Endothelial cell of umbilical vein (primary cell): ENCODE results near the gene COL9A3. TPM values are rescaled to one million over a fixed set of nuclear protein-coding genes. Genes with fewer than 3 reads are reported as not detected.

Source experiments
- BruUV-seq: library from RNA; stranded (reverse); fragments of 400-500 nt; replicated peaks from 2 replicates; lab custom pipeline; 2021; lab: Mats Ljungman, UMichigan
- CTCF ChIA-PET: fragments of 300-600, 350-600 bp; sonication (Branson Sonifier 250); formaldehyde crosslinking; loops from one replicate; lab custom pipeline; 2021; ENCODE audit warnings: antibody characterized with exemption, inconsistent platforms; lab: Charles Lee
- POLR2A ChIA-PET: fragments of 300-600, 350-600 bp; sonication (Branson Sonifier 250); formaldehyde crosslinking; loops from one replicate; lab custom pipeline; 2021; ENCODE audit warnings: antibody characterized with exemption, inconsistent platforms; lab: Charles Lee
- DNase-seq: peaks from one replicate; pipeline ENCODE4 v3.0.0-alpha.2; 2011; ENCODE audit warnings: low read depth, low spot score
- FAIRE-seq: peaks from 2 replicates; lab custom pipeline; 2011; peaks lifted over from hg19 to GRCh38; lab: Jason Lieb, UNC
- H2AFZ ChIP-seq: 2 replicates; pipeline ENCODE4 v1.6.0; 2012; ENCODE audit warnings: low read depth, low read length, control low read depth, inconsistent platforms
- H3K27ac ChIP-seq: 2 replicates; pipeline ENCODE4 v1.5.1; 2011; ENCODE audit warnings: low read depth, mild to moderate bottlenecking, control low read depth, low read length, moderate library complexity; ENCODE audit not compliant: insufficient read depth
- H3K27me3 ChIP-seq, 2 experiments: 2 replicates each; pipeline versions ENCODE4 v1.6.0 to v1.6.1; 2011; ENCODE audit warnings: low read length in 2 of 2, mixed read lengths in 1 of 2; ENCODE audit not compliant: control insufficient read depth in 2 of 2, insufficient read depth in 2 of 2
- H3K36me3 ChIP-seq, 2 experiments: 2 replicates in 1 of 2; 3 replicates in 1 of 2; pipeline ENCODE4 v1.5.1; 2011; ENCODE audit warnings: low read length in 2 of 2, mild to moderate bottlenecking in 1 of 2, moderate library complexity in 1 of 2; ENCODE audit not compliant: control insufficient read depth in 2 of 2, insufficient read depth in 2 of 2; ENCODE audit errors: extremely low read depth in 1 of 2
- H3K4me1 ChIP-seq: 3 replicates; pipeline ENCODE4 v1.5.1; 2011; ENCODE audit warnings: mild to moderate bottlenecking, low read length; ENCODE audit not compliant: control insufficient read depth, insufficient read depth; ENCODE audit errors: extremely low read depth
- H3K4me2 ChIP-seq: 2 replicates; pipeline ENCODE4 v1.6.1; 2011; ENCODE audit warnings: low read length, control low read depth, mixed read lengths; ENCODE audit not compliant: insufficient read depth
- H3K4me3 ChIP-seq, 3 experiments: fragments of 200-600 bp in 1 of 3; sonication (generic), shearing (Covaris generic) in 1 of 3; replicated peaks in 1 of 3; 2 replicates each; pipeline ENCODE4 v1.5.1; 2011 to 2016; ENCODE audit warnings: control low read depth in 3 of 3, low read length in 3 of 3, mild to moderate bottlenecking in 2 of 3, inconsistent platforms in 1 of 3, low read depth in 1 of 3, moderate library complexity in 1 of 3; ENCODE audit not compliant: insufficient read depth in 1 of 3
- H3K79me2 ChIP-seq: 2 replicates; pipeline ENCODE4 v1.6.0; 2012; ENCODE audit warnings: low read length, inconsistent platforms; ENCODE audit not compliant: control insufficient read depth, insufficient read depth
- H3K9ac ChIP-seq: replicated peaks from 2 replicates; pipeline ENCODE3; 2011; ENCODE audit warnings: low read length, control low read depth; ENCODE audit not compliant: insufficient read depth; ENCODE audit errors: extremely low read depth
- H3K9me1 ChIP-seq: replicated peaks from 3 replicates; pipeline ENCODE4 v1.6.0; 2011; ENCODE audit warnings: mild to moderate bottlenecking, low read length; ENCODE audit not compliant: control insufficient read depth, insufficient read depth; ENCODE audit errors: extremely low read depth
- H3K9me3 ChIP-seq: replicated peaks from 2 replicates; pipeline ENCODE4 v1.5.1; 2012; ENCODE audit warnings: low read length, inconsistent platforms; ENCODE audit not compliant: control insufficient read depth, insufficient read depth
- H4K20me1 ChIP-seq: replicated peaks from 2 replicates; pipeline ENCODE3; 2011; ENCODE audit warnings: mild to moderate bottlenecking, low read length; ENCODE audit not compliant: control insufficient read depth, insufficient read depth; ENCODE audit errors: extremely low read depth
- EZH2 ChIP-seq: IDR thresholded peaks from 2 replicates; pipeline ENCODE4 v1.6.1; 2012; ENCODE audit warnings: borderline replicate concordance, low read depth, mild to moderate bottlenecking, moderate library complexity, low read length, inconsistent platforms; ENCODE audit not compliant: severe bottlenecking
- FOS ChIP-seq: IDR thresholded peaks from 2 replicates; pipeline ENCODE4 v1.6.1; 2011; ENCODE audit warnings: mild to moderate bottlenecking, low read length, moderate library complexity, borderline replicate concordance; ENCODE audit not compliant: insufficient read depth
- GATA2 ChIP-seq: IDR thresholded peaks from 2 replicates; pipeline ENCODE4 v1.7.0; 2011; ENCODE audit warnings: low read depth, mild to moderate bottlenecking, moderate library complexity, mixed read lengths, low read length; ENCODE audit not compliant: insufficient read length, insufficient read depth
- JUN ChIP-seq: IDR thresholded peaks from 2 replicates; pipeline ENCODE4 v1.6.1; 2011; ENCODE audit warnings: borderline replicate concordance, low read depth; ENCODE audit not compliant: insufficient read length, insufficient read depth
- MYC ChIP-seq: IDR thresholded peaks from one replicate; pipeline ENCODE4 v1.6.1; 2011; ENCODE audit warnings: mild to moderate bottlenecking, low read depth, low read length
- POLR2A ChIP-seq: IDR thresholded peaks from 2 replicates; pipeline ENCODE4 v1.6.1; 2012; ENCODE audit warnings: low read depth, mild to moderate bottlenecking, control low read depth, low read length
- dilution Hi-C: fragments of 300-500 bp; cut with MboI; formaldehyde crosslinking; loops from one replicate; pipeline ENCODE4 v1.15.0; 2019; ENCODE audit warnings: low sequenced_read_pairs; ENCODE audit not compliant: extremely low pct_ligation_motif_present
- intact Hi-C: fragments of 100-400 bp; cut with micrococcal nuclease; formaldehyde crosslinking; loops from one replicate; pipeline ENCODE4 v1.10.0; 2022
- polyA plus RNA-seq, 4 experiments: library from polyadenylated mRNA; depleted of rRNA in 3 of 4; stranded (reverse) in 3 of 4; unstranded in 1 of 4; fragments of >200 nt; gene quantifications; 2 replicates each; pipeline versions ENCODE4 v1.2.1 to v1.2.3, GENCODE V29; 2011 to 2012; ENCODE audit warnings: missing spikeins in 1 of 4
- total RNA-seq: library from RNA; stranded (reverse); gene quantifications from 2 replicates; pipeline ENCODE4 v1.2.3, GENCODE V29; 2021
- TF ChIP-seq, protein P1 (sequence below): IDR thresholded peaks from 2 replicates; pipeline ENCODE4 v1.6.1; 2011; ENCODE audit not compliant: insufficient read depth, insufficient read length
- TF ChIP-seq, protein P2 (sequence below), 2 donors: IDR thresholded peaks; 1 replicate in 1 of 2; 2 replicates in 1 of 2; pipeline ENCODE4 v1.5.1; 2011; ENCODE audit warnings: low read length in 2 of 2, mild to moderate bottlenecking in 2 of 2, moderate library complexity in 2 of 2, control low read depth in 1 of 2, inconsistent platforms in 1 of 2, low read depth in 1 of 2; ENCODE audit not compliant: insufficient read depth in 1 of 2; ENCODE audit errors: extremely low read depth in 1 of 2

Gene COL9A3
- total and polyA plus RNA-seq, 2 donors (not counting 3 experiments of a cell fraction or from before 2014, with no cell fraction given) = 0.46 to 0.60 TPM

DNA sequence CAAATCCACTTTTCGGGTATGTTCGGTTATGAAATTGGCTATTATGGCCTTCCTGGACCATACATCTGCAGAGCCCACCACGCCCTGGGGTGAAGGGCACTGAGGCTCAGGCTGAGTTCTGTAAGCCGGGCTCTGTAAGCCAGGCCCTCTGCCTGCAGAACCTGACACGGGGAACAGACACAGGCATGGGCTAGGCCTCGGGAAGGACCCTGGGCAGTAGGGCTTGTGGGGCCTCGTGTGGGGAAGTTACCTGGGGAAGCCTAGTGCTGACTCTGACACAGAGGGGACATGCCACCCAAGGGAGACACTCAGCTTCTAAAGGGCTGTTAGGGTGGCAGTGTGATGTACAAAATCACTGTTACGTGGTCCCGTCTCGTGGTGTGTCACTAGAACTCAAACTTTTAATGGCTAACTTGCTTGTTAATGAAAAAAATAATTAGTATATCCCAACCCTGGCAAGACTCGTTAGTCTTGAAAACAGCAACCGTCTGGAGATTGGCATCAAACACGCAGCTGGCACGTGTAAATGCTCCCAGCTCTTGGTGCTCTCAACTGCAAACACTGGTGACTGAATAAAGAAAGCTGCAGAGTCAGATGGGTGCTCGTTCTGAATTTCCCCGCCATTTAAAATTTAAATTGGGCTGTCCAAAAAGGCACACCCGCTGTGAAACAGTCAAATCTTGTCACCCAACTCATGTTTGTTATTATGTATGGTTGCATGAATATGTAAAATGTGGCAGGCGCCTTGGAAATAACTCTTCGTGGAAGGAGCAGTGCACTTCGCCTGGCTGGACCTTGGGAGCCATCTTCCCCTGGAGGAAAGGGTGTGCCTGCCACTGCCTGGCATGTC, 68.4 kb downstream of the COL9A3 start:
- no TSS peak for BruUV-seq
- Histone ChIP-seq H3K36me3 (peaks cover 8 to 42% of the 10 kb centered on the region in 2 experiments), H3K79me2 (no peaks in the 10 kb centered on the region), H3K9me3 (no peaks in the 10 kb centered on the region), H3K4me1 (no peaks in the 10 kb centered on the region), H3K9me1 (no peaks in the 10 kb centered on the region), H3K27me3 (no peaks in the 10 kb centered on the region), H3K9ac (no peak overlapping the region), H3K4me2 (no peak overlapping the region), H3K4me3 (no peak overlapping the region), H4K20me1 (no peaks in the 10 kb centered on the region), H2AFZ (no peak overlapping the region), H3K27ac (no peak overlapping the region)
- intact Hi-C loops (no loop called here), dilution Hi-C loops (no loop called here)
- FAIRE-seq (no peak), DNase-seq (no peak)
- ChIA-PET CTCF (interaction anchor here (4.7 kb wide), 1 partner anchor 10 kb away, joined by 30 read pairs; no protein-coding TSS in a partner anchor), POLR2A (no interaction called here)
- TF ChIP-seq JUN (no peak), GATA2 (no peak), EZH2 (no peak), MYC (no peak), POLR2A (no peak), FOS (no peak)
- TF ChIP-seq, protein P1, sequence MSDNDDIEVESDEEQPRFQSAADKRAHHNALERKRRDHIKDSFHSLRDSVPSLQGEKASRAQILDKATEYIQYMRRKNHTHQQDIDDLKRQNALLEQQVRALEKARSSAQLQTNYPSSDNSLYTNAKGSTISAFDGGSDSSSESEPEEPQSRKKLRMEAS = no peak
- TF ChIP-seq, protein P2, sequence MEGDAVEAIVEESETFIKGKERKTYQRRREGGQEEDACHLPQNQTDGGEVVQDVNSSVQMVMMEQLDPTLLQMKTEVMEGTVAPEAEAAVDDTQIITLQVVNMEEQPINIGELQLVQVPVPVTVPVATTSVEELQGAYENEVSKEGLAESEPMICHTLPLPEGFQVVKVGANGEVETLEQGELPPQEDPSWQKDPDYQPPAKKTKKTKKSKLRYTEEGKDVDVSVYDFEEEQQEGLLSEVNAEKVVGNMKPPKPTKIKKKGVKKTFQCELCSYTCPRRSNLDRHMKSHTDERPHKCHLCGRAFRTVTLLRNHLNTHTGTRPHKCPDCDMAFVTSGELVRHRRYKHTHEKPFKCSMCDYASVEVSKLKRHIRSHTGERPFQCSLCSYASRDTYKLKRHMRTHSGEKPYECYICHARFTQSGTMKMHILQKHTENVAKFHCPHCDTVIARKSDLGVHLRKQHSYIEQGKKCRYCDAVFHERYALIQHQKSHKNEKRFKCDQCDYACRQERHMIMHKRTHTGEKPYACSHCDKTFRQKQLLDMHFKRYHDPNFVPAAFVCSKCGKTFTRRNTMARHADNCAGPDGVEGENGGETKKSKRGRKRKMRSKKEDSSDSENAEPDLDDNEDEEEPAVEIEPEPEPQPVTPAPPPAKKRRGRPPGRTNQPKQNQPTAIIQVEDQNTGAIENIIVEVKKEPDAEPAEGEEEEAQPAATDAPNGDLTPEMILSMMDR (IDR thresholded peaks at IDR 0.05; ENCODE audit: extremely low read depth in 1 of 2, insufficient read depth in 1 of 2, low read depth in 1 of 2, low read length in 2 of 2) = no peak
